Islet of Langerhans (tissue), 1 donor: ENCODE data around the gene SMYD3.

Source experiments
- FAIRE-seq: peaks from one replicate; lab custom pipeline; 2011; peaks lifted over from hg19 to GRCh38; lab: Jason Lieb, UNC

SMYD3 gene

DNA sequence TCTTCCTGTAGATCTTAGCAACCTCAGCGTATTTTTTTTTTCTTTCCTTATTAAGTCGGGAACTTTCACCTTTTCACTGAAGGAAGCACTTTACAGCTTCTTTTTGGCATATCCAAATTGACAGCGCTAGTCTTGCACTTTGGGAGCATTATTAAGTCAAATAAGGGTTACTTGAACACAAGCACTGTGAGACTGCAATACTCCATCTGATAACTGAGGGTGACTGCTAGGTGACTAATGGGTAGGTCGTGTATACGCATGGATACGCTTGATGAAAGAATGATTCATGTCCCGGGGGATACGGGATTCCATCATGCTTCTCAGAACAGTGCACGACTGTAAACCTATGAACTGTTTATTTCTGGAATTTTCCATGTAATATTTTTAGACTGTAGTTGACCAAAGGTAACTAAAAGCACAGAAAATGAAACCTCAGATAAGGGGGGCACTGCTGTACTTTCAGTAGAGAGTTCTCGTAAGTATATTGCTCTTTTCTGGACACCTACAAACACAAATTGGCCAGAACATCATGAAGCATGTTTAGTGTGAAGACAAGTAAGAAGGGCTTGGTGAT, 364.7 kb downstream of the SMYD3 start:
- FAIRE-seq = no peak

DNA sequence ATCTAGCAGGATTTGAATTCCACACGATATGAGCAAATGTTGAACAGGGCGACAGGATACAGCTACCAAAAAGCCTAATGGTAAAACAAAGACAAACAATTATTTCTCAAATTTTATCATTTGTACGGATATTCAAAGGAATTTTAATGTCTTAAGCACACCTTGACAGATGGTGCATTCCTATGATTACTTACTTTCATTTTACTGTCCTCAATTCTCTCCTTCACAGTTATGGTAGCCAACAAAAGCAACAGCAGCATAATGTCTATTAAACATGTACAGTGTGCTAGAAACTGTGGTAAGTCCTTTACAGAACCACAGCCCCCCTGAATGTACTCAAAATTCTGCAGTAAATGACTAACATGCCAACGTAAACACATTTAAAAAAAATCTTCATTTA, 365.8 kb downstream of the SMYD3 start:
- no peak for FAIRE-seq

DNA sequence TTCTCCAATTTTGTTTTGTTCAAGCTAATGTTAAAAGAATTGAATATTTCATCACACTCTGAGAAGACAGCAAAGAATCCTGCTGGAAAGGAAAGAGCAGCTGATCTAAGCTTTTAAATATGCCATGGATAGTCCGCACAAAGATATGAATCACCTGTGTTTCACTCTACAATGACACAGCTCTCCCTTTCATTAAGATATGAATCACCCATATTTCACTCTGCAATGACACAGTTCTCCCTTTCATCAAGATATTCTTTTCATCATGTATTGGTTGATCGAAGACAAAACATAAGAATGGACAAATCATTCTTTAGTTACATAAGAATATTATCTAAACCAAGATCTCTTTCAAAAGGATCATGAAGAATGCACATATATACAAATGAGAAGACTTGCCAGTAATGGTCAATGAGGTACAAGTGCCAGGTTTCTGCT, 367.3 kb downstream of the SMYD3 start:
- no peak for FAIRE-seq

DNA sequence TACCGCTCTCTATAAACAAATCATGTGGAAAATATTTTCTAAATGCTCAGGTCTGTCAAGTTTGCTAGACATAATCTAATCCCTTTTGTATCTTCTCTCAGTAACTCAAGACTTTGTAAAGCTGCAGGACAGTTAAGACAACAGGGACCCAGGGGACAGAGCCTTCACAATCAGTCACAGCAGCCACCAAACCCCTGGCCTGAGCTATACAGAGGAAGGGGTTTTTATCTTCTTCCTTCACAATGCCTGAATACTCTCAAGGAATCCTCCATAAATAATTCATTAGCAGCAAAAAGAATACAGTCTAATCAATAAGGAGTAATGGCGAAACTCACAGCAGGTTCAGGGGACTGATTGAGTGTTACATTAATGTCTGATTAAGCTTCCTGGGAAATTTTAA, 368.3 kb downstream of the SMYD3 start:
- no peak for FAIRE-seq

DNA sequence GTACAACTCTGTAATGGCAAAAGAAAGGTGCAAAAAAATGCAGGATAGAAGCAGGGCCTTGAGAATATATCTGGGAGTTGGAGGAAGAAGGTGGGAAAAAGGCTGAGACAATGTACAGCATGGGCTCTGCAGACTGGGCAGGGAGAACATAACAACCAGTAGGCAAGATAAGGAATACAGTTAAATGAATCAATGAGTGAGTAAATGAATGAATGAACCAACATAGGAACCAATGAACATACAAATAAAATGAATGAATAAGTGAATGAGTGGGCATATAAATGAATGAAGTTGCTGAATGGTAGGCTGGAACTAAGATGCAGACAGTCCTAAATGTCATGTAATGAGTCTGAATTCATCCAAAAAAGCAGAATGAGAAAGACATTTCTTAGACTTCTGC, 370.6 kb downstream of the SMYD3 start:
- no peak for FAIRE-seq

DNA sequence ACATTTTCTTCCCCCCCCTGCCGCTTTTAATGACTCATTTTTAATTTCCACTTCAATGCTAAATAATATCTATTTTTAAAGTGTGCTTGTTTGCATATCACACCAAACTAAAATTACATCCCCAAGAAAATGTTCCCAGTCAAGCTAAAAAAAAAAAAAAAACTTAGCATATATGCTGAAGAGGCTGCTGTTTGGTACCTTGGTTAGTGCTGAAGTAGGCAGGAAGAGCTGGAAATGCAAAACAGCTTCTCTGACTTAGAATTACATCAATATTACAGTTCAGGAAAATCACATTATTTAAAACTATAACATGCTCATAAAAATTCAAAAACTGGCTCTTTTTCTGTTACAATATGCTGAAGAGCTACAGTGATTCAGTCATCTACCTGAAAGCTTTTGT, 372.3 kb downstream of the SMYD3 start:
- FAIRE-seq = peak; percentile 21

DNA sequence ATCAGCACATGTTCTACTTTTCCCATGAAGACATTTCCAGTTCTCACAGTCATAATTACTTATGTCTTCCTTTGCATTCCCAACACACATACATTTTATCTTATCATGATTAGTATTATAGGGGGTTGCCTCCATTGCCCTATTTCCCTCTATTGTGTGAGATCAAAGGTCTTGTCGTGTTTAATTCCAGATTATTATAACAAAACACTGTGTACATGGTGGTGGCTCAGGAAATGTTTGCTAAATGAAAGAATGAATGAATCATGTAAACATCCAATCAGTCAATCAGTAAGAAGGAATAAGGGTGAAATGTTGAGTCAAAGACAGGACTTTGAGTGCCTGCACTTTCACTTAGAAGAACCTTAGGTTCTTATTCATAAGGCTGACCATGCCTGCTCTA, 376.0 kb downstream of the SMYD3 start:
- FAIRE-seq = no peak

DNA sequence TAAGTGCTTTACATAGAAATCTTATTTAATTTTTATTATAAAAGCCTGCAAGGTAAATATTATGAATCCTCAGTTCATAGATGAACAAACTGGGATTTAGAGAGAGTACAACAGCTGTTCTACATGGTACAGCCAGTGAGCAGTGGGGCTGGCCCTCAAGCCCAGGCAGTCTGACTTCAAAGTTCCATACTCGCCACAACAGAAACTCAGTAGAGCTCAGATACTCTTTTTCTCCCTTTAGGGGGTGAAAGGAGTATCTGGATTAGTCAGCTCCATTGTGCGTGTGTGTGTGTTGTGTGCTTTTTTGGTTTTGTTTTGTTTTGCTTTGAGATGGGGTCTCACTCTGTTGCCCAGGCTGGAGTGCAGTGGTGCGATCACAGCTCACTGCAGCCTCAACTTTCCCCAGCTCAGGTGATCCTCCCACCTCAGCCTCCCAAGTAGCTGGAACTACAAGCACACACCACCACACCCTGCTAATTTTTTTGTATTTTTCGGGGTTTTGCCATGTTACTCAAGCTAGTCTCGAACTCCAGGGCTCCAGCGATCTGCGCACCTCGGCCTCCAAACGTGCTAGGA, 378.5 kb downstream of the SMYD3 start:
- no peak for FAIRE-seq

DNA sequence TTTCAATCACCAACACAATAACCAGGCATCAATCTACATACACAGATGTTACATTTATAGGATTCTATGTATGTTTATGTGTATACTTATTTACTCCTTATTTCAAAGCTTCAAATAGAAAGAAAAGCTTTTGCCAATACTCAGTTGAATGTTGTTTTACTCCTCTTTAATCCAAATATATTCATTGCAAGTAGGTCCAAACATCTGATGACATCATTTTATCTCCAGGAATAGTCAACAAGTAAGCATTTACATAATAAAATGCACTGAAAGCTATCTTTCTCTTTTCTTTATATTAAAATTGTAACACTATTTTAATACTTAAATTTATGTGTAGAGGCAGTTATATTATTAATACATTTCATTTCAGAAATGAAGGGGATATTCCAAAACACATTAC, 380.5 kb downstream of the SMYD3 start:
- no peak for FAIRE-seq

DNA sequence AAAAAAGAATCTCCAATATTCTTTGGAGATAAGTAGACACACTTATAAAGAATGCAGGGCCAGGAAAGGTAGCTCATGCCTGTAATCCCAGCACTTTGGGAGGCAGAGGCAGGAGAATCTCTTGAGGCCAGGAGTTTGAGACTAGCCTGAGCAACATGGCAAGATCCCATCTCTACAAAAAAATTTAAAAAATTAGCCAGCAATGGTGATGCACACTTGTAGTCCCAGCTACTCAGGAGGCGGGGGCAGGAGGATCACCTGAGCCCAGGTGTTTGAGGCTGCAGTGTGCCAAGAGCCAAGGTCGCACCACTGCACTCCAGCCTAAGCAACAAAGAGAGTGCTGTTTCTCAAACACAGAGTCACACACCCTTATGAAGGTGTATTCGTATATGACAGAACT, 385.0 kb downstream of the SMYD3 start:
- FAIRE-seq = no peak

DNA sequence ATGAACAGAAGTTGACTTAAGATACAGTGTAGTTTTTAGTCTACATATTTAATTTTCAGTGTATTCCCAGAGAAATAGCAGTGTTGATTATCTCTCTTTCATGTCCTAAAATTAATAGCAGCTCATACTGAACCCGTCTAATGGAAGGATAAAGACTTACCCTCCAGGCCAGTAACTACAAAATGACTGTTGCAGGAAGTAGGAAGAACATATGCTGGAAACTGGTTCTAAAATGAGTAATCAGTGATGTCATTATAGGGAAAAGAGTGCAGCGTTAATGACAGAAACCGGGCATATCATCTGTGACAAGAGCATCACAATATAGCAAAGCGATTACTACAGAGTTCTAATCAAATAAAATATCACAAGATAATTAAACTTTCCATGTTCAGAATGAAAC, 385.5 kb downstream of the SMYD3 start:
- FAIRE-seq = no peak

DNA sequence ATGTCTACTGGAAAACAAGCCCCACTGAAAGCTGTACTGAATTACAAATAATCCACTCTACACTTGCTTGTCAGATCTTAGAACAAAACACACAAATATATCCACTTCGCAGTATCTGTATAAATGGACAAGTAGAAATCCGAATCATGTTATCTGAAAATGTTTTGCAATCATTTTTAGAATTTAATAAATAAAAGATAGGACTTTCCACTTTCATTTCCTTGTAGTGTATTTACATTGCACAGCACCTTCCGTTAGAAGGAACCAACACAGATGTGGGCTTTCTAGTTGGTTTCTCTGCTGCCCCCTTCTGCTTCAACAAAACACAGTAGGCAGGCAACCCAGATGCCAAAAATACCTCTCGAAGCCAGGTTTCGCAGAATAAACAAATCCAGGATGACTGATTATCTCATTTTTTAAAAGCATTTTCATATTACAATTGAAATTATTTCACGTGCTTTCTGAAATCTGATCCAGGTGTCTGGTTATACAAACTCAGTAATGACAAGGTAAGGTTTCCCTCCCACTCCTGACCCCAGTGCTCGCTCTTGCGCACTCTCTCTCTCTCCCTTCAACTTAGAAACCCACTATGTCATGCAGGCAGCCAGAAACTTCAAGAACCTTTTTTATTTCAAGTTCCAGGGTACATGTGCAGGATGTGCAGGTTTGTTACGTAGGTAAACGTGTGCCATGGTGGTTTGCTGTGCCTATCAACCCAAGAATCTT, 389.9 kb downstream of the SMYD3 start:
- FAIRE-seq = peak; percentile 91

DNA sequence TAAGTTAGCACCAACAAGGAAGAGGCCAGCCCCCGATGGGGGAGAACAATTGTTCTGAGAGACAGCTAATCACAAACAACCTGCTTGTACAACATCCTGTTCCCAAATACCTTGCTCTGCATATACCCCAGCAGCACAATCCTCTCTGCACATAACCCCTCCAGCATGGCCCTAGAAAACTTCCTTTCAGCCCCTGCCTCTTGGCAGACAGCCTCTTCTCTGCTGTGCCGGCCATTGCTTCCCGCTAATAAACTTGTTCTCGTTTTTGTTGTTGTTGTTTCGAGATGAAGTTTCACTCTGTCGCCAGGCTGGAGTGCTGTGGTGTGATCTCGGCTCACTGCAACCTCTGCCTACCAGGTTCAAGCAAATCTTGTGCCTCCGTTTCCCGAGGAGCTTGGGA, 392.7 kb downstream of the SMYD3 start:
- no peak for FAIRE-seq

DNA sequence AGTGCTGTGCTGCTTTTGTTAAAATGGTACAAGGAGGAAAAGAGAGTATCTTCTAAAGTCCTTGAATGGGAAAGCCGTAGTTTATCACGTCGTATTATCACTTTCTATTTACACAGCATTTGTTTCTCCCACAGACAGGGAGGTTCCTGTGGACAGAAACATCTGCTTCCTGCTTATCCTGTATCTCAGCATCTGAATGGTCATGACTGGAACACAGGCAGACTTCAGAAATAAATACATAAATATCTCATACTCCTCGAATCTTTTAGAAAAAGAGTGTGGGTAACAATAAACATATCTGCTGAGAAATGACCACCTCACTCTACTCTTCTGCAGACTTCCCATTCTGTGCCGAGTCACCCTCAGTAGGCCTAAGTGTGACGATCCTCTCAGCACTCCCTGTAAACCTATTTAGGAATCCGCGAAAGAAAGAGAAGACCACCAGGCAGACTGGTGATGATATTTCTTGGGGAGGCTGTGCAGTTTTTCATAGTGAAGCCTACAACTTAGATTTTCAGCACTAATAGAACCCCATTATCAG, 393.5 kb downstream of the SMYD3 start:
- FAIRE-seq = no peak

DNA sequence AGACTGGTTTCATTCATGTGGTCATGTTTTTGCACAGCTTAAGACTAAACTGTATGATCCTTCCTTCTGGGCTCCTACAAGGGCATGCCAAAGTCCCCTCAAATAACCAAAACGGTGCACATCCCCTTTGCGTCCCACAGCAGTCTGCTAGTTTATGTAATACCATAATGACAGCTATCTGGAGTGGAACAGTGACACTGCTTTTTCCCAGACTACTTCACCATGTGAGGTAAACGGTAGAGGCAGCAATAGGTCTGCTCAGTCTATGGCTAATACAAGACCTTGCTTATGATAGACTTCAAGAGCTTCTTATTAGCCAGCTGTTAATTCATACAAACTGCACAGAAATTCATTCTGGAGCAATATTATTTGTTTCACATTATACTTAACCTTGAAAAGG, 395.5 kb downstream of the SMYD3 start:
- no peak for FAIRE-seq

DNA sequence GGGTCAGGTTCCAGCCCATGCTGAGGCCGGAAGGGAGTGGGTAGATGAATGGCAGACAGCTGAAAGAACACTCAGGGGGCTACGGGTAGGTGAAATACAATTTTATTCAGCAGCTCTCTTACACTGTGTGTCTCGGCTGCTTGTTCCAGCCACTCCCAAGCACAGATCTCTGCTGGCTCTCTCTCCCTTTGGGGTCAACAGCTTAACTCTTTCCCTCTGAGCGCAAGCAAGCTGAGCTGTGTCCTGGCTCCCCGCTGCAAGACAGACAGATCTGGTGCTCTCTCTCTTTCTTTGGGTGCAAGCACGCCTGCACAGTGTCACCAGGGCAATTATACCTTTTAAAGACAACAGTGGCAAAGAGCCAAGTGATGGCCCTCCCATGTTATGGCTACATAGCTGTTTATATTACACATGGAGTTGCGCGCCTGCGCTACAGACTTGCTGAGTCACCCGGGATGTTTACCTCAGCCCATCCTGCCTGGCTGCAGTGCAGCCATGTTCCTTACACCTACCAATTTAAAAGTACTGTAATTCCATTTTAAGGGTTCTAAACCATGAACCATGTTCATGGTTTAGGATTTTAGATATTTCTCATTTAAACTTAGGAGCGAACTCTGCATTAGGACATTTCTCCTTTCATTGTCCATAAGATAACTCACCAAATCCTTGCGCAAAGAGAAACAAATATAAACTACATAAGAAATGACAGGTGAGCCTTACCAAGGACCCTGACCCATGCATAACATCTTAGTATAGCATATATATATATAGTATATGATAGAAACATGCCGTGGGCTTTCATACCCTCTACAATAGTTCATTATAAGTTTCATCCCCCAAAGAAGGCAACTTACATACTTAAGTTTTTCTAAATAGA, 396.5 kb downstream of the SMYD3 start:
- FAIRE-seq = no peak

DNA sequence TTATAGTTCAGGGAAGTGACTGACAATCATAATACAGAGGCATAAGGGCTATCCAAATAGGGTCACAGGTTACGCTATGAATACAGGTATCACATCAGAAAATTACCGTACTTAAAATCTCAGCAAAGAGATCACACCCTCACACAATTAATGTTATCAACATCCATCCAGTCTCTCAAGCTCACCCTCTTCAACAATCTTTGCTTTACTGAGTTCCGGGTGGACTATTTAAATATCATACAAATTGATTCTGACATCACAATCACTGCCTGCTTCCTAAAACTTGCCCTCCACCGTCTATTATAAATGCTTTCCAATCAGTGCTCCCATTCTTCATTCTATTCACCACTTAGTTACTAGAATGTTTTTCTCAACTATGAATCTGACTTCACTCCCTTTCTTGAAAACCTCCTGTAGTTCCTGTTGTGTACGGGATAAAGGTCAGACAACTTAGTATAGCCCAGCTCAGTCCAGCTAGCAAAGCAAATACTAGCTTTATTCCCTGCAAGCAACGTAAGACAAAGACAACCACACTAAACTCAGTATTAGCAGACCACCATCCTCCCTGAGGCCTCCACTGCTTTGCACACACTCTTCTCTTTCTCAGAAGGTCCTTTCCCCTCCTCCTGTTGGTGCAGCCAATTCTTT, 398.7 kb downstream of the SMYD3 start:
- FAIRE-seq = no peak

DNA sequence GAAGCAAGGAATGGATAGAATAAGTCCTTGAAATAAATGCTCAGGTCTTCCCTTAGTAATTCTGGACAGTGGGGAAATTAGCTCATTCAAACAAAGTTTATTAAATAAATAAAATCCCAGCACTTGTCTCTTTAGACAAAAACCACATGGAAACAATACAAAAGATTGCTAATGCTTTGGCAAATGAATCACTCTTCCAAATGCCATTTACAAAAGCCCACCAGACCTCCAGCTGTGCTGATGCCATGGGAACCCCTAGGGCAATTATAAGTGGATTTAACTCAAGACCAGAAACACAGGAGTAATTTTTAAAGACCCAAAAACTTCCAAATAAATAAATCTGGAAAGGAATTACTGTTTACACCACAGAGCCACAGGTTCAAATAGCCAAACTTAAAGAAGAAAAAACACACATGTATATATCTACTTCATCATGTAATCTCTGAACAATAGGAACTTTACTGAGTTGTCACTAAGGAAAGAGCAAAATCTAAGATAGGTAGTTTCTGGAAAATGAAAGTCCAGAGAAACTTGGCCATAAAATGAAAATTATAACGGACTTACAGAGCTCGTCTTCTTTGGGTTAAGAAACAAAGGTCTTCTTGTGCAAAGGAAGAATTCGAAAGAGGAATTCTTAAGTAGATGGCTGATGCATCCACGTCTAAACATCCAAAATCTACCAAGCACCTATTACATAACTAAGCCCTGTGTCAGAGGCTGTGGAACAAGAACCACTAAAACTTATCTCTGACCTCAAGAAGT, 399.4 kb downstream of the SMYD3 start:
- FAIRE-seq = no peak

DNA sequence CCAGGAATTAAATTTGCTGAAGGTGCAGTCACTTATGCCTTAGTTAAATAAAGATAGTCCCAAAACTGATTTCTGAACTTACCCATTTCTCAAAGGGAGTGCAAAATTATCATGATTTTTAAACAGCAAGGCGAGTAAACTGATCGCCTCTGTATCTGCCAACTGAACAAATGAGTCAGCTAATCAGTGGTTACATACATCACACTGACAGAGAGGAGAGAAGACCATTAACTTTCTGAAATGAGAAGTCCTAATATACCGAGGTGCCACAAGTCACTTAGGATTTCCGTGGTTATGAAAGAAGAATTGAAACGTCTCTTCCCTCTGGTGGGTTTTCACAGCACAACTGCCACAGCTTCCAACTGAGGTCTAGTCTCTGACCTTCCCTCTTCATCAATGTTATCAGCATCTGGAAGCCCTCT, 400.7 kb downstream of the SMYD3 start:
- FAIRE-seq = no peak

DNA sequence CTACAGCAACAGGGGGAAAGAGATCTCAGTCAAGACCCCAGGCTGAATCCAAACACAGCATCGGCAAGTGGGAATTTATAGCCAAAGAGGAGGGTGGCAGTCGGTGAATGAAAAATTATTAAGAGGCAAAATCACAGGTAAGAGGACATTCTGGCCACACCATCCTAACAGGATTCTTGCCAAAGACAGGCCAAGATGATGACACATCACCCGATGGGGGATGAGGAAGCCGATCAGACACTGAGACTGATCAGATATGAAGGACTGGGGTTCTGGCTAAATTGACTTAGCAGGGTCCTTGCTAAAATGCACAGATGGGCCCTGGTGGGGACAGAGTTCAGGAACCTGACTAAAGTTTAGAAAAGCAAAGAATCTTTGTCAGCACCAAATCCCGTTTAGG, 402.2 kb downstream of the SMYD3 start:
- FAIRE-seq = no peak

DNA sequence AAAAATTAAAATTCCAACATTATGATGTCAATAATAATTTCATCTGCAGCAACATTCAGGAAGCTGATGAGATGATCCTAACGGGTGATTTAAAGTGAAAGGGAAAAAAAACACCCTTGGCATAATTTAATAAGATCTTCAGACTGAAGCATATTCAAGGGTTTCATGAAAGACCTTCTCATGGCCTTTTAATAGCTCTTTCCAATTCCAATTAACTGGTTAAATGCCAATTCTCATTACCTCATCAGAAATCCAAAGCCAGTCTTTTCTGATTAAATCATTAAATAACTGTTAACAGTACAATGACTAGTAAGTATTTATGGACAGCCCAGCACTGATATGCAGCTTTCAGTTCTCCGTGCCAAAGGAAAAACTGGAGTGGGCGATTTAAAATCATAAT, 407.5 kb downstream of the SMYD3 start:
- FAIRE-seq = no peak
